NCI-H1417 treated with DMSO at 0.1 percent for 48 hours (cell line): ENCODE data around the gene BBIP1.

Source experiments
- DNase-seq: peaks from one replicate; lab custom pipeline; 2025; lab: John Stamatoyannopoulos, UW

The BBIP1 gene

GRCh38 chr10:110918643-110919348 lies at the start of gene BBIP1:
Gene BBIP1 (minus strand): TSS chr10:110919180. CDS start chr10:110918157, 1,023 bp downstream.
- DNase-seq: peak; percentile 88

GRCh38 chr10:110967645-110968044 lies 48.7 kb upstream of the BBIP1 start:
- no peak for DNase-seq

GRCh38 chr10:110967009-110967630 lies 48.1 kb upstream of the BBIP1 start:
- no peak for DNase-seq

- DNase-seq: no peak
Measured at GRCh38 chr10:110966146-110966545, 47.2 kb upstream of the BBIP1 start.

GRCh38 chr10:110965216-110965615 lies 46.2 kb upstream of the BBIP1 start:
- DNase-seq: no peak

GRCh38 chr10:110964681-110965080 lies 45.7 kb upstream of the BBIP1 start:
- no peak for DNase-seq

GRCh38 chr10:110963162-110963561 lies 44.2 kb upstream of the BBIP1 start:
- no peak for DNase-seq

- no peak for DNase-seq
Measured at GRCh38 chr10:110962443-110962842, 43.5 kb upstream of the BBIP1 start.

- no peak for DNase-seq
Measured at GRCh38 chr10:110960333-110960712, 41.3 kb upstream of the BBIP1 start.

GRCh38 chr10:110959379-110960332 lies 40.7 kb upstream of the BBIP1 start:
- no peak for DNase-seq

GRCh38 chr10:110957606-110958005 lies 38.6 kb upstream of the BBIP1 start:
- DNase-seq: no peak

GRCh38 chr10:110951381-110951780 lies 32.4 kb upstream of the BBIP1 start:
- no peak for DNase-seq

GRCh38 chr10:110947061-110947595 lies 28.1 kb upstream of the BBIP1 start:
- no peak for DNase-seq

- DNase-seq: no peak
Measured at GRCh38 chr10:110946496-110946895, 27.5 kb upstream of the BBIP1 start.

GRCh38 chr10:110944792-110945396 lies 25.9 kb upstream of the BBIP1 start:
- no peak for DNase-seq

GRCh38 chr10:110939419-110939818 lies 20.4 kb upstream of the BBIP1 start:
- no peak for DNase-seq

- no peak for DNase-seq
Measured at GRCh38 chr10:110936757-110937156, 17.8 kb upstream of the BBIP1 start.

GRCh38 chr10:110932505-110933180 lies 13.7 kb upstream of the BBIP1 start:
- DNase-seq: no peak

- DNase-seq: no peak
Measured at GRCh38 chr10:110931769-110932381, 12.9 kb upstream of the BBIP1 start.

GRCh38 chr10:110927461-110927860 lies 8.5 kb upstream of the BBIP1 start:
- DNase-seq: no peak
